Endothelial cell of umbilical vein (primary cell): Measurements from ENCODE around the gene MYMK. TPM values are rescaled to one million over a fixed set of nuclear protein-coding genes. Genes with fewer than 3 reads are reported as not detected.

Source experiments
- BruUV-seq: library from RNA; stranded (reverse); fragments of 400-500 nt; replicated peaks from 2 replicates; lab custom pipeline; 2021; lab: Mats Ljungman, UMichigan
- CTCF ChIA-PET: fragments of 300-600, 350-600 bp; sonication (Branson Sonifier 250); formaldehyde crosslinking; loops from one replicate; lab custom pipeline; 2021; ENCODE audit warnings: antibody characterized with exemption, inconsistent platforms; lab: Charles Lee
- POLR2A ChIA-PET: fragments of 300-600, 350-600 bp; sonication (Branson Sonifier 250); formaldehyde crosslinking; loops from one replicate; lab custom pipeline; 2021; ENCODE audit warnings: antibody characterized with exemption, inconsistent platforms; lab: Charles Lee
- DNase-seq: peaks from one replicate; pipeline ENCODE4 v3.0.0-alpha.2; 2011; ENCODE audit warnings: low read depth, low spot score
- FAIRE-seq: peaks from 2 replicates; lab custom pipeline; 2011; peaks lifted over from hg19 to GRCh38; lab: Jason Lieb, UNC
- H2AFZ ChIP-seq: 2 replicates; pipeline ENCODE4 v1.6.0; 2012; ENCODE audit warnings: low read depth, low read length, control low read depth, inconsistent platforms
- H3K27ac ChIP-seq: 2 replicates; pipeline ENCODE4 v1.5.1; 2011; ENCODE audit warnings: low read depth, mild to moderate bottlenecking, control low read depth, low read length, moderate library complexity; ENCODE audit not compliant: insufficient read depth
- H3K27me3 ChIP-seq, 2 experiments: 2 replicates each; pipeline versions ENCODE4 v1.6.0 to v1.6.1; 2011; ENCODE audit warnings: low read length in 2 of 2, mixed read lengths in 1 of 2; ENCODE audit not compliant: control insufficient read depth in 2 of 2, insufficient read depth in 2 of 2
- H3K36me3 ChIP-seq, 2 experiments: 2 replicates in 1 of 2; 3 replicates in 1 of 2; pipeline ENCODE4 v1.5.1; 2011; ENCODE audit warnings: low read length in 2 of 2, mild to moderate bottlenecking in 1 of 2, moderate library complexity in 1 of 2; ENCODE audit not compliant: control insufficient read depth in 2 of 2, insufficient read depth in 2 of 2; ENCODE audit errors: extremely low read depth in 1 of 2
- H3K4me1 ChIP-seq: 3 replicates; pipeline ENCODE4 v1.5.1; 2011; ENCODE audit warnings: mild to moderate bottlenecking, low read length; ENCODE audit not compliant: control insufficient read depth, insufficient read depth; ENCODE audit errors: extremely low read depth
- H3K4me2 ChIP-seq: 2 replicates; pipeline ENCODE4 v1.6.1; 2011; ENCODE audit warnings: low read length, control low read depth, mixed read lengths; ENCODE audit not compliant: insufficient read depth
- H3K4me3 ChIP-seq, 3 experiments: fragments of 200-600 bp in 1 of 3; sonication (generic), shearing (Covaris generic) in 1 of 3; replicated peaks in 1 of 3; 2 replicates each; pipeline ENCODE4 v1.5.1; 2011 to 2016; ENCODE audit warnings: control low read depth in 3 of 3, low read length in 3 of 3, mild to moderate bottlenecking in 2 of 3, inconsistent platforms in 1 of 3, low read depth in 1 of 3, moderate library complexity in 1 of 3; ENCODE audit not compliant: insufficient read depth in 1 of 3
- H3K79me2 ChIP-seq: 2 replicates; pipeline ENCODE4 v1.6.0; 2012; ENCODE audit warnings: low read length, inconsistent platforms; ENCODE audit not compliant: control insufficient read depth, insufficient read depth
- H3K9ac ChIP-seq: replicated peaks from 2 replicates; pipeline ENCODE3; 2011; ENCODE audit warnings: low read length, control low read depth; ENCODE audit not compliant: insufficient read depth; ENCODE audit errors: extremely low read depth
- H3K9me1 ChIP-seq: replicated peaks from 3 replicates; pipeline ENCODE4 v1.6.0; 2011; ENCODE audit warnings: mild to moderate bottlenecking, low read length; ENCODE audit not compliant: control insufficient read depth, insufficient read depth; ENCODE audit errors: extremely low read depth
- H3K9me3 ChIP-seq: replicated peaks from 2 replicates; pipeline ENCODE4 v1.5.1; 2012; ENCODE audit warnings: low read length, inconsistent platforms; ENCODE audit not compliant: control insufficient read depth, insufficient read depth
- H4K20me1 ChIP-seq: replicated peaks from 2 replicates; pipeline ENCODE3; 2011; ENCODE audit warnings: mild to moderate bottlenecking, low read length; ENCODE audit not compliant: control insufficient read depth, insufficient read depth; ENCODE audit errors: extremely low read depth
- EZH2 ChIP-seq: IDR thresholded peaks from 2 replicates; pipeline ENCODE4 v1.6.1; 2012; ENCODE audit warnings: borderline replicate concordance, low read depth, mild to moderate bottlenecking, moderate library complexity, low read length, inconsistent platforms; ENCODE audit not compliant: severe bottlenecking
- FOS ChIP-seq: IDR thresholded peaks from 2 replicates; pipeline ENCODE4 v1.6.1; 2011; ENCODE audit warnings: mild to moderate bottlenecking, low read length, moderate library complexity, borderline replicate concordance; ENCODE audit not compliant: insufficient read depth
- GATA2 ChIP-seq: IDR thresholded peaks from 2 replicates; pipeline ENCODE4 v1.7.0; 2011; ENCODE audit warnings: low read depth, mild to moderate bottlenecking, moderate library complexity, mixed read lengths, low read length; ENCODE audit not compliant: insufficient read length, insufficient read depth
- JUN ChIP-seq: IDR thresholded peaks from 2 replicates; pipeline ENCODE4 v1.6.1; 2011; ENCODE audit warnings: borderline replicate concordance, low read depth; ENCODE audit not compliant: insufficient read length, insufficient read depth
- MYC ChIP-seq: IDR thresholded peaks from one replicate; pipeline ENCODE4 v1.6.1; 2011; ENCODE audit warnings: mild to moderate bottlenecking, low read depth, low read length
- POLR2A ChIP-seq: IDR thresholded peaks from 2 replicates; pipeline ENCODE4 v1.6.1; 2012; ENCODE audit warnings: low read depth, mild to moderate bottlenecking, control low read depth, low read length
- POLR2AphosphoS5 ChIP-seq: IDR thresholded peaks from 2 replicates; pipeline ENCODE4 v1.6.1; 2012; ENCODE audit warnings: low read depth, mild to moderate bottlenecking, control low read depth, low read length, moderate library complexity; ENCODE audit not compliant: insufficient read depth
- dilution Hi-C: fragments of 300-500 bp; cut with MboI; formaldehyde crosslinking; loops from one replicate; pipeline ENCODE4 v1.15.0; 2019; ENCODE audit warnings: low sequenced_read_pairs; ENCODE audit not compliant: extremely low pct_ligation_motif_present
- intact Hi-C: fragments of 100-400 bp; cut with micrococcal nuclease; formaldehyde crosslinking; loops from one replicate; pipeline ENCODE4 v1.10.0; 2022
- polyA plus RNA-seq, 4 experiments: library from polyadenylated mRNA; depleted of rRNA in 3 of 4; stranded (reverse) in 3 of 4; unstranded in 1 of 4; fragments of >200 nt; gene quantifications; 2 replicates each; pipeline versions ENCODE4 v1.2.1 to v1.2.3, GENCODE V29; 2011 to 2012; ENCODE audit warnings: missing spikeins in 1 of 4
- total RNA-seq: library from RNA; stranded (reverse); gene quantifications from 2 replicates; pipeline ENCODE4 v1.2.3, GENCODE V29; 2021
- TF ChIP-seq, protein P1 (sequence below): IDR thresholded peaks from 2 replicates; pipeline ENCODE4 v1.6.1; 2011; ENCODE audit not compliant: insufficient read depth, insufficient read length

The MYMK gene
- total and polyA plus RNA-seq, 2 donors (not counting 3 experiments of a cell fraction or from before 2014, with no cell fraction given), result not detected

DNA sequence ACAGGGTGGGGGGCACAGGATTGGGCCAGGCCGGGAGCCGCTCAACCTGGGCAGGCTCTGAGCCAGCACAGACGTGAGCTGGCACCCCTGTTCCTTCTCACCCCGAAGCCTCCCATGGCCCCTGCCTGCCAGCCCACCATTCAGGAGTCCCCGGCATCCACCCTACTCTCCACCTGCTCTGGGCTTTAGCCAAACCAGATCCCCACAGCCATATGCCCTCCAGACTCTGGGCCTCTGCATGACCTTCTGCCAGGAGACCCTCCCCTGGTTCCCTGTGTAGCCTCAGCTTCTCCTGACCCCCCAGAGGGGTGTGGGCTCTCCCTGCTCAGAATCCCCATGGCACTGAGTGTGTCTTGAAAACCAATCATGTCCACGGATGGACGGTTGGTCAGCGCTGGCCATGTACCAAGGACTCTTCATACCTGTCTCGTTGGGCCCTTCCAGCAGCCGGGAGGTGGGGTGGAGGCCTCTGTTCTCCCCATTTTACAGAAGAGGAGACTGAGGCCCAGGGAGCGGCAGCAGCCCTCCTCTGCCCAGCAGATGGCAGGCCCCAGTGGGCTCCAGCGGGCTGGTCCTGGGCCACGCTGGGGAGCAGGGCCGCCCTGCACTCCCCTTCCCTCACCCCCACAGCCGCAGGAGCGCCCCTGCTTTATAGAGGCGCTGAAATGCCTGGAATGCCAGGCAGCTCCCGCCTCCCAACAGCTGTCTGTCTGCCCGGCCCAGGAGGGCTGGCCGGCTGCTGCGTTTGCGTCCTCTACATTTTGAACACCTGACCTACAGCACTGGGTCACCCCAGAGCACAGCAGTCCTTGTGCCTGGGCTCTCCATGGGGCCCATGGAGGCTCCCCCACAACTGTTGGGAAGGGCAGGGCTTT, 3.5 kb upstream of the MYMK start:
- H3K36me3 ChIP-seq, result no peaks in the 10 kb centered on the region
- TF ChIP-seq MYC (no peak), POLR2A (no peak), JUN (no peak), GATA2 (no peak), EZH2 (no peak), POLR2AphosphoS5 (no peak), FOS (no peak)
- TF ChIP-seq, protein P1, sequence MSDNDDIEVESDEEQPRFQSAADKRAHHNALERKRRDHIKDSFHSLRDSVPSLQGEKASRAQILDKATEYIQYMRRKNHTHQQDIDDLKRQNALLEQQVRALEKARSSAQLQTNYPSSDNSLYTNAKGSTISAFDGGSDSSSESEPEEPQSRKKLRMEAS, result no peak
- H3K4me2 ChIP-seq, result no peak overlapping the region
- no peak overlapping the region for H2AFZ ChIP-seq
- DNase-seq (no peak), FAIRE-seq (no peak)
- POLR2A ChIA-PET, result no interaction called here
- intact Hi-C loops, result no loop called here
- no peak overlapping the region for H3K9ac ChIP-seq
- no peaks in the 10 kb centered on the region for H3K9me3 ChIP-seq
- no TSS peak for BruUV-seq
- dilution Hi-C loops, result no loop called here
- no peaks in the 10 kb centered on the region for H4K20me1 ChIP-seq
- H3K27ac ChIP-seq, result no peak overlapping the region
- CTCF ChIA-PET, result no interaction called here
- H3K9me1 ChIP-seq, result no peaks in the 10 kb centered on the region
- no peak overlapping the region for H3K4me3 ChIP-seq
- no peaks in the 10 kb centered on the region for H3K4me1 ChIP-seq
- no peaks in the 10 kb centered on the region for H3K79me2 ChIP-seq
- H3K27me3 ChIP-seq, result peaks cover 0 to 4% of the 10 kb centered on the region in 2 experiments
